HEK293T (cell line): ENCODE data around the gene AOPEP.

ENCODE experiments used
- BHLHE40 ChIP-seq: fragments of 450-650 bp; IDR thresholded peaks from 2 replicates; pipeline ENCODE4 v1.6.1; 2016; ENCODE audit warnings: mild to moderate bottlenecking, moderate library complexity, borderline replicate concordance
- CTBP1 ChIP-seq: fragments of 450-650 bp; IDR thresholded peaks from 2 replicates; pipeline ENCODE4 v1.6.1; 2016; ENCODE audit warnings: borderline replicate concordance
- ELF4 ChIP-seq: fragments of 450-650 bp; IDR thresholded peaks from 2 replicates; pipeline ENCODE4 v1.6.1; 2017; ENCODE audit warnings: antibody characterized with exemption
- FOXA1 ChIP-seq: fragments of 450-650 bp; IDR thresholded peaks from 2 replicates; pipeline ENCODE4 v1.6.1; 2016; ENCODE audit warnings: mild to moderate bottlenecking
- FOXK2 ChIP-seq: fragments of 450-650 bp; IDR thresholded peaks from 2 replicates; pipeline ENCODE4 v1.6.1; 2016; ENCODE audit warnings: mild to moderate bottlenecking
- FOXM1 ChIP-seq: fragments of 450-650 bp; IDR thresholded peaks from 2 replicates; pipeline ENCODE4 v1.6.1; 2017; ENCODE audit warnings: mild to moderate bottlenecking, borderline replicate concordance
- HDGF ChIP-seq: fragments of 450-650 bp; IDR thresholded peaks from 2 replicates; pipeline ENCODE4 v1.6.1; 2017; ENCODE audit warnings: antibody characterized with exemption, borderline replicate concordance
- LEF1 ChIP-seq: fragments of 450-650 bp; IDR thresholded peaks from 2 replicates; pipeline ENCODE4 v1.6.1; 2017; ENCODE audit warnings: mild to moderate bottlenecking, borderline replicate concordance
- SP1 ChIP-seq: fragments of 450-650 bp; IDR thresholded peaks from 2 replicates; pipeline ENCODE4 v1.6.1; 2017
- SUZ12 ChIP-seq: fragments of 450-650 bp; IDR thresholded peaks from 2 replicates; pipeline ENCODE4 v1.6.1; 2016; ENCODE audit warnings: mild to moderate bottlenecking
- TARDBP ChIP-seq: fragments of 450-650 bp; IDR thresholded peaks from 2 replicates; pipeline ENCODE4 v1.6.1; 2016
- ZNF384 ChIP-seq: fragments of 450-650 bp; IDR thresholded peaks from 2 replicates; pipeline ENCODE4 v1.6.1; 2016

DNA sequence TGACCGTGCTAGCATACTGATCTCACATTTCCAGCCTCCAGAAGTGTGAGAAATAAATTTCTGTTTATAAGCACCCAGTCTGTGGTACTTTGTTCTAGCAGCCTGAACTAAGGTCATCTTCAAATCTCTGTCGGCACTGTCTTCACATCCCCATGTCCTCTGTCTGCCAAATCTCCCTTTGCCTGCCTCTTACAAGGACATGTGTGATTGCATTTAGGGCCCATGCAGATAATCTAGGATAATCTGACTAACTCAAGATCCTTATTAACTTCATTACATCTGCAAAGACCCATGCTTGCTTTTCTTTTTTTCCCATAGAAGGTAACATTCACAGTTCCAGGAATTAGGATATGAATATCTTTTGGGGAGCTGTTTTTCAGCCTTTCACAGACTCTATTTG, 132.7 kb downstream of the AOPEP start:
- no peak for TF ChIP-seq SP1
- TF ChIP-seq LEF1: no peak
- TF ChIP-seq BHLHE40: no peak
- TF ChIP-seq HDGF: no peak
- no peak for TF ChIP-seq ZNF384
- no peak for TF ChIP-seq FOXA1
- no peak for TF ChIP-seq FOXK2
- no peak for TF ChIP-seq TARDBP
- no peak for TF ChIP-seq ELF4
- TF ChIP-seq SUZ12: no peak
- TF ChIP-seq FOXM1: no peak
- TF ChIP-seq CTBP1: no peak
